Brain pericyte (primary cell): ENCODE measurements around the gene PTTG1.

ENCODE experiments used
- DNase-seq: peaks from one replicate; pipeline ENCODE4 v3.0.0-alpha.2; 2012; ENCODE audit warnings: low read depth, low spot score

Gene PTTG1

DNA sequence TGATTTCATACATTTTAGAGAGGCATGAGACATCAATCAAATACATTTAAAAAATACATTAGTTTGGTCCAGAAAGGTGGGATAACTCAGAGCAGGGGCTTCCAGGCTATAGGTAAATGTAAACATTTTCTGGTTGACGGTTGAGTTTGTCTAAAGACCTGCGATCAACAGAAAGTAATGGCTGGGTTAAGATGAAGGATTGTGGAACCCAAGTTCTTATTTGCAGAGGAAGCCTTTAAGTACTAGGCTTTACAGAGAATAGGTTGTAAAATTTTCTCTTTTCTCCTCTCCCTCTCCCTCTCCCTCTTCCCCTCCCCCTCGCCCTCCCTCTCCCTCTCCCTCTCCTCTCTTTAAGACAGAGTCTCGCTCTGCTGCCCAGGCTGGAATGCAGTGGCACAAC lies 50.8 kb downstream of the PTTG1 start:
- DNase-seq: no peak

DNA sequence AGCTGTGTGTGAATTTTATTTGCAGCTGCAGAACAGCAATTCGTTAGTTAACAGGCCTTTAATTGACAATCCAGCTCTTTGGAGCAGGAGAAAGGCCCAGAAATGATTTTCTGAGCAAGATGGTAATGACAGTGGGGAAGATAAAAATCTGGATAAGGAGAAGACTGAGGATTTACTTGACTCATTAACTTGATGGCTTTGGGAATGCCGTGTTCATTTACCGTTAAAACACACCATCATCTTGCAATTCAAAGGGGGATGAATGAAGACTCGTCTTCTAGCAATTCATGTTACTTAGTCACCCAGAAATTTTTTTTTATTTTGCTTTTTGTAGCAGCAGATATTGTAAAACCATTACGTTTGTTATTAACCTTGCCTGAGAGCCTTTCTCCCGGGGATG lies 52.0 kb downstream of the PTTG1 start:
- no peak for DNase-seq

DNA sequence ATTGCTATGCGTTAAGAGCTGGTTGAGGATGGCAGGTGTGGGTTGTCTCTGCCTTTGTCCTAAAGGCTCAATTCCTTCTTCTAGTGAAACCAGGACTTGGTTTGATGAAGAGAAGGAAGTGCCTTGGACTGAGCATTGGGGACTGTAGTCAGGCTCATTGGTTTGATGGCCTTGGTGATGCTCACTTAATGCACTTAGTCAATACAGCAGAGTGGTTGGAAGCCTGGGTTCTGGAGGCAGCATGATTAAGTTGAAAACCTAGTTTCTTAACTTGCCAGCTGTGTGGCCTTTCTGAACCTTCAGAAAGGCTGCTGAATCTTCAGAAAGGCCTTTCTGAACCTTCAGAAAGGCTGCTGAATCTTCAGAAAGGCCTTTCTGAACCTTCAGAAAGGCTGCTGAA lies 52.4 kb downstream of the PTTG1 start:
- DNase-seq: no peak

DNA sequence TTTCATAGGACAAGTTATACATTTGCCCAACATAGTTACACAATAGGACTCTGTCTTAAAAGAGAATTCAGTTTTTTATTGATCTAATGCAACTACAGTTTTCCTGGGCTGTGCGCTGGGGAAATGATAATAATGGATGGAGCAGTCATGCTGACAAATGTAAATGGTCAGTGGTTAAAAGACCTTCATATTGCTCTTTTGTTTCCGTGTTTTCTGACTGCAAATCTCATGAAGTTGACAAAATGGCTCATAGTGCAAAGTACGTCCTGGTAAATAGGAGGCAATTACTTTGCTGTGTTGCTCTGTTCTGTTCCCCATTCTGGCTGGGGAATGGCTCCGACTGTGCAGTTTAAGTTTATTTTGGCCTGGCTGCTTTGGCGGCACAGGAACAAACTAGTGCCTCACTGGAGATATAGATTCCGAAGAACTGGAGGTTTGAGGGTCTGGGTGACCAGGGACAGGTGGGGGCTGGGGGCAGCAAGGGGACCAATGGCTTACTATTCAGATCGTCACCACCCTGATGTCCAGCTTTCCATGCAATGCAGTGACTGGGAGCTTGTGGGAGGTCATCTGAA lies 54.3 kb downstream of the PTTG1 start:
- DNase-seq: no peak

DNA sequence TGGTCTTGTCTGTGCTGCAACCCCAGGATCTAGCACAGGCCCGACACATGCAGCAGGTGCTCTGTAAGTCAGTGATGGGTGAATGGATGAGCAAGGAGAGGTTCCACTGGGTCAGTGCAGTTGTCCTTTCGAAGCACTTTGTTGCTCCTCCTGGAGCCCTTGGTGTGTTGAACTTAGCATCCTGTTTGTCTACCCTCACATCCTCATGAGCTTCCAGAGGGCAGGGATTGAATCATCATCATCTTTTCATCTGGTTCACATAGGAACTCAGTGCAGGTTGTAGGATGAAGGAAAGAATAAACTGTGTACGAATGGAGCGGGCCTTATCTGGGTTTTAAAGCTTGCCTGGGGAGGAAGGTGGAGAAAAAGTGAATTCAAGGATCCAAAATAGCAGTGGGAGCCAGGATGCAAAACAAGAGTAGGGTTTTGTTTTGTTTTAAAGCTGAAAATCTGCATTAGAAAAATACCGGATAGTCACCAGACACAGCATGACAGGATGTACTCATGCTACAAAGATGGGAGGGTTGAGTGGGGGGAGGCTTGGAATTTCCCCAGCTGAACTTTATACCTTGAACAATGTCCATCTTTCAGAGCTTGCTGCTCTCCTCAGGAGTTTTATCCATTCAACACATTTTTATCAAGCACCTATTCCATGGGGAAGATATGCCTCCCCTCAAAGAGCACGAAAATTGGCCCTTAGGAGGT lies 55.8 kb downstream of the PTTG1 start:
- DNase-seq: no peak

DNA sequence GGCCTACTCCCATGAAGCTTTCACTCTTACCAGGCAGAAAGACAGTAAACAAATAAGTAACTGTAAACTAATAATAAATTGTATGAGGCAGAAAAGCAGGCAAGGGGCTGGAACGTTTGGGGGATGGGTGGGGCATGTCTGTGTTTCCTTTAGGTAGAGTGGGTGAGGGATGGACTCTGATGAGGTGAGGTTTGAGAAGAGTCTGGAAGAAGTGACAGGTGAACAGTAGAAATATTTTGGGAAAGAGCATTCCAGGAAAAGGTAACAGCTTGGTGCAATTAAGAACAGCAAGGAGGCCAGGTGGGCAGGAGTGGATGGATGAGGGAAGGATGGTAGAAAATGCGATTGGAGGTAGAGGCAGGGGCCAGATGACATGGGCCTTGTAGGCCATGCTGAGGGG lies 56.5 kb downstream of the PTTG1 start:
- no peak for DNase-seq
